HepG2 (cell line): ENCODE data around the gene PTGR3. TPM values are rescaled to one million over a fixed set of nuclear protein-coding genes. Genes with fewer than 3 reads are reported as not detected.

Experiments used
- ARID3A ChIP-seq: IDR thresholded peaks from 2 replicates; pipeline ENCODE4 v1.6.1; 2012; ENCODE audit warnings: low read depth, low read length, improper control_type of control experiment
- ARNTL ChIP-seq: sonication (generic); formaldehyde crosslinking; IDR thresholded peaks from 2 replicates; pipeline ENCODE4 v1.4.0; 2020; ENCODE audit warnings: mild to moderate bottlenecking, missing genetic modification reagents
- ATM ChIP-seq: fragments of 450-650 bp; IDR thresholded peaks from 2 replicates; pipeline ENCODE4 v1.7.1; 2017; ENCODE audit warnings: mild to moderate bottlenecking, borderline replicate concordance
- ELF1 ChIP-seq: sonication (generic); formaldehyde crosslinking; IDR thresholded peaks from 2 replicates; pipeline ENCODE4 v1.4.0; 2020; ENCODE audit warnings: missing genetic modification reagents
- GABPA ChIP-seq, 2 experiments: IDR thresholded peaks; 2 replicates each; pipeline ENCODE4 v1.6.1; 2011 to 2016; ENCODE audit warnings: low read depth in 2 of 2, low read length in 1 of 2, missing biosample characterization in 1 of 2, missing genetic modification characterization in 1 of 2
- MNT ChIP-seq: fragments of 450-650 bp; IDR thresholded peaks from 2 replicates; pipeline ENCODE4 v1.6.1; 2016
- PBX2 ChIP-seq: IDR thresholded peaks from 2 replicates; pipeline ENCODE4 v1.6.1; 2016; ENCODE audit warnings: control low read depth
- PHF8 ChIP-seq: sonication (generic); formaldehyde crosslinking; IDR thresholded peaks from 2 replicates; pipeline ENCODE4 v1.5.0; 2020; ENCODE audit warnings: missing genetic modification reagents
- POLR2AphosphoS5 ChIP-seq: IDR thresholded peaks from 2 replicates; pipeline ENCODE4 v1.6.1; 2012; ENCODE audit warnings: low read depth, low read length
- PREB ChIP-seq: sonication (generic); formaldehyde crosslinking; IDR thresholded peaks from 2 replicates; pipeline ENCODE4 v1.4.0; 2020; ENCODE audit warnings: missing genetic modification reagents
- SAP130 ChIP-seq: IDR thresholded peaks from 2 replicates; pipeline ENCODE4 v1.6.1; 2016; ENCODE audit warnings: low read depth
- SIN3A ChIP-seq: IDR thresholded peaks from 2 replicates; pipeline ENCODE4 v1.6.1; 2011; ENCODE audit warnings: low read depth, mild to moderate bottlenecking, control low read depth, low read length, borderline replicate concordance
- TP53 ChIP-seq: sonication (generic); formaldehyde crosslinking; conservative IDR thresholded peaks from 2 replicates; pipeline ENCODE4 v1.4.0; 2020; ENCODE audit warnings: missing genetic modification reagents
- ZBTB38 ChIP-seq: sonication (generic); formaldehyde crosslinking; IDR thresholded peaks from 2 replicates; pipeline ENCODE4 v1.5.1; 2020; ENCODE audit warnings: mild to moderate bottlenecking, missing genetic modification reagents
- ZNF136 ChIP-seq: sonication (generic); formaldehyde crosslinking; IDR thresholded peaks from 2 replicates; pipeline ENCODE4 v1.8.1; 2022; ENCODE audit warnings: low read depth, mild to moderate bottlenecking, moderate library complexity, missing genetic modification reagents
- ZNF350 ChIP-seq: sonication (generic); formaldehyde crosslinking; IDR thresholded peaks from 2 replicates; pipeline ENCODE4 v1.4.0; 2020; ENCODE audit warnings: mild to moderate bottlenecking, low read depth, missing genetic modification reagents, borderline replicate concordance
- polyA plus RNA-seq, 8 experiments: library from polyadenylated mRNA; depleted of rRNA in 3 of 8; stranded (reverse) in 7 of 8; unstranded in 1 of 8; fragments of >200 nt; fragmentation: Illumina TruSeq in 4 of 8; extraction: Trizol in 4 of 8; gene quantifications; 2 replicates each; pipeline versions ENCODE4 v1.2.1 to v1.2.3, GENCODE V29; 2011 to 2016; ENCODE audit warnings: low read depth in 4 of 8, missing spikeins in 1 of 8, mixed read lengths in 1 of 8; ENCODE audit not compliant: insufficient read depth in 1 of 8
- total RNA-seq, 5 experiments: library from RNA; depleted of rRNA; stranded (reverse); fragments of >200 nt; fragmentation: Illumina TruSeq; extraction: Trizol; gene quantifications; 2 replicates each; pipeline ENCODE4 v1.2.3, GENCODE V29; 2016; ENCODE audit warnings: low read depth in 1 of 5
- TF ChIP-seq, protein P1 (sequence below): sonication (generic); formaldehyde crosslinking; IDR thresholded peaks from 2 replicates; pipeline ENCODE4; 2020; ENCODE audit warnings: missing genetic modification reagents, mild to moderate bottlenecking, borderline replicate concordance
- TF ChIP-seq, protein P2 (sequence below): sonication (generic); formaldehyde crosslinking; IDR thresholded peaks from 2 replicates; pipeline ENCODE4 v1.4.0; 2020; ENCODE audit warnings: mild to moderate bottlenecking, missing genetic modification reagents
- TF ChIP-seq, protein P3 (sequence below): sonication (generic); formaldehyde crosslinking; IDR thresholded peaks from 2 replicates; pipeline ENCODE4 v1.8.1; 2023; ENCODE audit warnings: missing genetic modification reagents, mild to moderate bottlenecking, borderline replicate concordance

The PTGR3 gene
- total and polyA plus RNA-seq, 2 of the 13 experiments (the other 11 are each of a cell fraction or from before 2014, with no cell fraction given): 11.5 to 25.3 TPM

DNA sequence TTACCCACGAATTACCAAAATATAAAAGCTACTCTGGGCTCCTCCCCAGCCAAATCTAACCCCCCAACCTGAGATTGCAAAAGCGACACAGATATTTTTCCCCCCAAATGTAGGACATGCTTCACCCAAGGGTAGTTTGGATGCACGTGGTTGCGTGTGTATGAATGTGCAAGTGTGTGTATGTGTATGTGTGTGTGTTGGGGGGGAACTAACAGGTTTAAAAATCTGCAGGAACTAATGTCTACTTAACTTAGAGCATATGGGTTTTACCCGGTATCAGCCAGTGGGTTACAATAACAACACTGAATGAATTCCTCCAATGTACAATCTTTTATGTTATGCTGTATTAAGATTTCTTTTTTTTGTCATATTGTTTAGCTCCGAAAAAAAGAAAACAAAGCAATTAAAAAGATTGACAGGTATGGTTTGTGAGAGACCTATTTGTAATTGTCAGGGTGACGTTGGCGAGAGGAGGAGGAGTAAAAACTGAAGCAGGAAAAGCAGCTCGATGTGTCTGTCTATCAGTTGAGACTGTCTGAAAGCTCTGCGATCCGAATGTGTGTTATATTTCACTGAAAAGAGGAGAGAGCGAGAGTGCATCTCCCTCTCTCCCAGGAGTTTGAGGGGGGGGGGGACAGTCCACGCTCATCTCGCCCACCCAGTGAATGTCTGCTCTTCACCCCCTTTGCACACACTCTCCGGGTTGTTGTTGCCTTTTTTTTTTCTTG is 1.5 kb upstream of the PTGR3 start, which contains the start of gene TSHZ1 (continued):
- TF ChIP-seq ARID3A (peak; percentile 63), PREB (CRISPR knock-in tag) (no peak), ELF1 (peak; percentile 13), MNT (peak; percentile 20; the same call in 1 of the 2 replicates), SIN3A (0 out of 2 replicates have a peak, but pooled peaks have one; percentile 21), GABPA (IDR thresholded peaks at IDR 0.05; ENCODE audit: low read depth, low read length) (no peak), GABPA (CRISPR knock-in tag; IDR thresholded peaks at IDR 0.05; ENCODE audit: low read depth) (peak; percentile 37; the same call in 1 of the 2 replicates), ZNF350 (CRISPR knock-in tag) (no peak), ZBTB38 (CRISPR knock-in tag) (no peak), PBX2 (peak; percentile 47; the same call in 1 of the 2 replicates), SAP130 (CRISPR knock-in tag) (peak; percentile 72), TP53 (CRISPR knock-in tag) (no peak), POLR2AphosphoS5 (peak; percentile 66), ATM (no peak), PHF8 (CRISPR knock-in tag) (no peak), ARNTL (CRISPR knock-in tag) (no peak), ZNF136 (CRISPR knock-in tag) (no peak)
- TF ChIP-seq, protein P1, sequence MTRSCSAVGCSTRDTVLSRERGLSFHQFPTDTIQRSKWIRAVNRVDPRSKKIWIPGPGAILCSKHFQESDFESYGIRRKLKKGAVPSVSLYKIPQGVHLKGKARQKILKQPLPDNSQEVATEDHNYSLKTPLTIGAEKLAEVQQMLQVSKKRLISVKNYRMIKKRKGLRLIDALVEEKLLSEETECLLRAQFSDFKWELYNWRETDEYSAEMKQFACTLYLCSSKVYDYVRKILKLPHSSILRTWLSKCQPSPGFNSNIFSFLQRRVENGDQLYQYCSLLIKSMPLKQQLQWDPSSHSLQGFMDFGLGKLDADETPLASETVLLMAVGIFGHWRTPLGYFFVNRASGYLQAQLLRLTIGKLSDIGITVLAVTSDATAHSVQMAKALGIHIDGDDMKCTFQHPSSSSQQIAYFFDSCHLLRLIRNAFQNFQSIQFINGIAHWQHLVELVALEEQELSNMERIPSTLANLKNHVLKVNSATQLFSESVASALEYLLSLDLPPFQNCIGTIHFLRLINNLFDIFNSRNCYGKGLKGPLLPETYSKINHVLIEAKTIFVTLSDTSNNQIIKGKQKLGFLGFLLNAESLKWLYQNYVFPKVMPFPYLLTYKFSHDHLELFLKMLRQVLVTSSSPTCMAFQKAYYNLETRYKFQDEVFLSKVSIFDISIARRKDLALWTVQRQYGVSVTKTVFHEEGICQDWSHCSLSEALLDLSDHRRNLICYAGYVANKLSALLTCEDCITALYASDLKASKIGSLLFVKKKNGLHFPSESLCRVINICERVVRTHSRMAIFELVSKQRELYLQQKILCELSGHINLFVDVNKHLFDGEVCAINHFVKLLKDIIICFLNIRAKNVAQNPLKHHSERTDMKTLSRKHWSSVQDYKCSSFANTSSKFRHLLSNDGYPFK: no peak
- TF ChIP-seq, protein P2, sequence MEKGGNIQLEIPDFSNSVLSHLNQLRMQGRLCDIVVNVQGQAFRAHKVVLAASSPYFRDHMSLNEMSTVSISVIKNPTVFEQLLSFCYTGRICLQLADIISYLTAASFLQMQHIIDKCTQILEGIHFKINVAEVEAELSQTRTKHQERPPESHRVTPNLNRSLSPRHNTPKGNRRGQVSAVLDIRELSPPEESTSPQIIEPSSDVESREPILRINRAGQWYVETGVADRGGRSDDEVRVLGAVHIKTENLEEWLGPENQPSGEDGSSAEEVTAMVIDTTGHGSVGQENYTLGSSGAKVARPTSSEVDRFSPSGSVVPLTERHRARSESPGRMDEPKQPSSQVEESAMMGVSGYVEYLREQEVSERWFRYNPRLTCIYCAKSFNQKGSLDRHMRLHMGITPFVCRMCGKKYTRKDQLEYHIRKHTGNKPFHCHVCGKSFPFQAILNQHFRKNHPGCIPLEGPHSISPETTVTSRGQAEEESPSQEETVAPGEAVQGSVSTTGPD (CRISPR knock-in tag): no peak
- TF ChIP-seq, protein P3, sequence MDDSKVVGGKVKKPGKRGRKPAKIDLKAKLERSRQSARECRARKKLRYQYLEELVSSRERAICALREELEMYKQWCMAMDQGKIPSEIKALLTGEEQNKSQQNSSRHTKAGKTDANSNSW: no peak
